Endothelial cell of umbilical vein (primary cell): ENCODE results near the gene TOLLIP. TPM values are rescaled to one million over a fixed set of nuclear protein-coding genes. Genes with fewer than 3 reads are reported as not detected.

Experiments
- BruUV-seq: library from RNA; stranded (reverse); fragments of 400-500 nt; replicated peaks from 2 replicates; lab custom pipeline; 2021; lab: Mats Ljungman, UMichigan
- CTCF ChIA-PET: fragments of 300-600, 350-600 bp; sonication (Branson Sonifier 250); formaldehyde crosslinking; loops from one replicate; lab custom pipeline; 2021; ENCODE audit warnings: antibody characterized with exemption, inconsistent platforms; lab: Charles Lee
- POLR2A ChIA-PET: fragments of 300-600, 350-600 bp; sonication (Branson Sonifier 250); formaldehyde crosslinking; loops from one replicate; lab custom pipeline; 2021; ENCODE audit warnings: antibody characterized with exemption, inconsistent platforms; lab: Charles Lee
- DNase-seq: peaks from one replicate; pipeline ENCODE4 v3.0.0-alpha.2; 2011; ENCODE audit warnings: low read depth, low spot score
- FAIRE-seq: peaks from 2 replicates; lab custom pipeline; 2011; peaks lifted over from hg19 to GRCh38; lab: Jason Lieb, UNC
- H2AFZ ChIP-seq: 2 replicates; pipeline ENCODE4 v1.6.0; 2012; ENCODE audit warnings: low read depth, low read length, control low read depth, inconsistent platforms
- H3K27ac ChIP-seq: 2 replicates; pipeline ENCODE4 v1.5.1; 2011; ENCODE audit warnings: low read depth, mild to moderate bottlenecking, control low read depth, low read length, moderate library complexity; ENCODE audit not compliant: insufficient read depth
- H3K27me3 ChIP-seq, 2 experiments: 2 replicates each; pipeline versions ENCODE4 v1.6.0 to v1.6.1; 2011; ENCODE audit warnings: low read length in 2 of 2, mixed read lengths in 1 of 2; ENCODE audit not compliant: control insufficient read depth in 2 of 2, insufficient read depth in 2 of 2
- H3K36me3 ChIP-seq, 2 experiments: 2 replicates in 1 of 2; 3 replicates in 1 of 2; pipeline ENCODE4 v1.5.1; 2011; ENCODE audit warnings: low read length in 2 of 2, mild to moderate bottlenecking in 1 of 2, moderate library complexity in 1 of 2; ENCODE audit not compliant: control insufficient read depth in 2 of 2, insufficient read depth in 2 of 2; ENCODE audit errors: extremely low read depth in 1 of 2
- H3K4me1 ChIP-seq: 3 replicates; pipeline ENCODE4 v1.5.1; 2011; ENCODE audit warnings: mild to moderate bottlenecking, low read length; ENCODE audit not compliant: control insufficient read depth, insufficient read depth; ENCODE audit errors: extremely low read depth
- H3K4me2 ChIP-seq: 2 replicates; pipeline ENCODE4 v1.6.1; 2011; ENCODE audit warnings: low read length, control low read depth, mixed read lengths; ENCODE audit not compliant: insufficient read depth
- H3K4me3 ChIP-seq, 3 experiments: fragments of 200-600 bp in 1 of 3; sonication (generic), shearing (Covaris generic) in 1 of 3; replicated peaks in 1 of 3; 2 replicates each; pipeline ENCODE4 v1.5.1; 2011 to 2016; ENCODE audit warnings: control low read depth in 3 of 3, low read length in 3 of 3, mild to moderate bottlenecking in 2 of 3, inconsistent platforms in 1 of 3, low read depth in 1 of 3, moderate library complexity in 1 of 3; ENCODE audit not compliant: insufficient read depth in 1 of 3
- H3K79me2 ChIP-seq: 2 replicates; pipeline ENCODE4 v1.6.0; 2012; ENCODE audit warnings: low read length, inconsistent platforms; ENCODE audit not compliant: control insufficient read depth, insufficient read depth
- H3K9ac ChIP-seq: replicated peaks from 2 replicates; pipeline ENCODE3; 2011; ENCODE audit warnings: low read length, control low read depth; ENCODE audit not compliant: insufficient read depth; ENCODE audit errors: extremely low read depth
- H3K9me1 ChIP-seq: replicated peaks from 3 replicates; pipeline ENCODE4 v1.6.0; 2011; ENCODE audit warnings: mild to moderate bottlenecking, low read length; ENCODE audit not compliant: control insufficient read depth, insufficient read depth; ENCODE audit errors: extremely low read depth
- H3K9me3 ChIP-seq: replicated peaks from 2 replicates; pipeline ENCODE4 v1.5.1; 2012; ENCODE audit warnings: low read length, inconsistent platforms; ENCODE audit not compliant: control insufficient read depth, insufficient read depth
- H4K20me1 ChIP-seq: replicated peaks from 2 replicates; pipeline ENCODE3; 2011; ENCODE audit warnings: mild to moderate bottlenecking, low read length; ENCODE audit not compliant: control insufficient read depth, insufficient read depth; ENCODE audit errors: extremely low read depth
- EZH2 ChIP-seq: IDR thresholded peaks from 2 replicates; pipeline ENCODE4 v1.6.1; 2012; ENCODE audit warnings: borderline replicate concordance, low read depth, mild to moderate bottlenecking, moderate library complexity, low read length, inconsistent platforms; ENCODE audit not compliant: severe bottlenecking
- FOS ChIP-seq: IDR thresholded peaks from 2 replicates; pipeline ENCODE4 v1.6.1; 2011; ENCODE audit warnings: mild to moderate bottlenecking, low read length, moderate library complexity, borderline replicate concordance; ENCODE audit not compliant: insufficient read depth
- GATA2 ChIP-seq: IDR thresholded peaks from 2 replicates; pipeline ENCODE4 v1.7.0; 2011; ENCODE audit warnings: low read depth, mild to moderate bottlenecking, moderate library complexity, mixed read lengths, low read length; ENCODE audit not compliant: insufficient read length, insufficient read depth
- JUN ChIP-seq: IDR thresholded peaks from 2 replicates; pipeline ENCODE4 v1.6.1; 2011; ENCODE audit warnings: borderline replicate concordance, low read depth; ENCODE audit not compliant: insufficient read length, insufficient read depth
- MYC ChIP-seq: IDR thresholded peaks from one replicate; pipeline ENCODE4 v1.6.1; 2011; ENCODE audit warnings: mild to moderate bottlenecking, low read depth, low read length
- POLR2A ChIP-seq: IDR thresholded peaks from 2 replicates; pipeline ENCODE4 v1.6.1; 2012; ENCODE audit warnings: low read depth, mild to moderate bottlenecking, control low read depth, low read length
- POLR2AphosphoS5 ChIP-seq: IDR thresholded peaks from 2 replicates; pipeline ENCODE4 v1.6.1; 2012; ENCODE audit warnings: low read depth, mild to moderate bottlenecking, control low read depth, low read length, moderate library complexity; ENCODE audit not compliant: insufficient read depth
- dilution Hi-C: fragments of 300-500 bp; cut with MboI; formaldehyde crosslinking; loops from one replicate; pipeline ENCODE4 v1.15.0; 2019; ENCODE audit warnings: low sequenced_read_pairs; ENCODE audit not compliant: extremely low pct_ligation_motif_present
- intact Hi-C: fragments of 100-400 bp; cut with micrococcal nuclease; formaldehyde crosslinking; loops from one replicate; pipeline ENCODE4 v1.10.0; 2022
- polyA plus RNA-seq, 4 experiments: library from polyadenylated mRNA; depleted of rRNA in 3 of 4; stranded (reverse) in 3 of 4; unstranded in 1 of 4; fragments of >200 nt; gene quantifications; 2 replicates each; pipeline versions ENCODE4 v1.2.1 to v1.2.3, GENCODE V29; 2011 to 2012; ENCODE audit warnings: missing spikeins in 1 of 4
- total RNA-seq: library from RNA; stranded (reverse); gene quantifications from 2 replicates; pipeline ENCODE4 v1.2.3, GENCODE V29; 2021
- TF ChIP-seq, protein P1 (sequence below): IDR thresholded peaks from 2 replicates; pipeline ENCODE4 v1.6.1; 2011; ENCODE audit not compliant: insufficient read depth, insufficient read length
- TF ChIP-seq, protein P2 (sequence below), 2 donors: IDR thresholded peaks; 1 replicate in 1 of 2; 2 replicates in 1 of 2; pipeline ENCODE4 v1.5.1; 2011; ENCODE audit warnings: low read length in 2 of 2, mild to moderate bottlenecking in 2 of 2, moderate library complexity in 2 of 2, control low read depth in 1 of 2, inconsistent platforms in 1 of 2, low read depth in 1 of 2; ENCODE audit not compliant: insufficient read depth in 1 of 2; ENCODE audit errors: extremely low read depth in 1 of 2

Gene TOLLIP
- total and polyA plus RNA-seq, 2 donors (not counting 3 experiments of a cell fraction or from before 2014, with no cell fraction given), result 49.6 to 64.8 TPM

DNA sequence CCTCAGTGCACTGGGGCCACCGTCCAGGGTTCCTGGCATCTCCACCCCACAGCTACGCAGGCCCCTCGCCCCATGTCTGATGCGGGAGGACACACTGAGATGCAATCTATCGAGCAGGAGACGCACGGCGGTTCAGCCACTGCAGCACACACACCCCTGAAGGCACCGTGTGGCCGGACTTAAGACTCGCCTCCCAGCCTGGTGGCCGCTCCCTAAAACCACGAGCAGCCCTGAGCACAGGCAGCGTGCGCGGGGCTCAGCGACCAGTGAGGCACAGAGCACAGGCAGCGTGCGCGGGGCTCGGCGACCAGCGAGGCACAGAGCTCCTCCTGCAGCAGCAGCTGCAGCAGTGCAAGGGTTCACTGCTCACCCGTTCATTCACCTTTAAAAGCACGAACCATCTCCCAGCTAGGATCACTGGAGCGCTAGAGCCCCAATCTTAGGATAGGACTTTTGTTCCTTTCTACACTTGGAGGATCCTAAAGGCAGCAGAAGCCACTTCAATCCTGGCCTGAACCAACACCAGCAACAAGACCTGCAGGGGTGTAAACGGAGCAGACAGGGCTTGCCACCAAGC, 31.4 kb downstream of the TOLLIP start:
- no peak for DNase-seq
- ChIA-PET CTCF (no interaction called here), POLR2A (no interaction called here)
- dilution Hi-C loops, result no loop called here
- no TSS peak for BruUV-seq
- Histone ChIP-seq H3K4me3 (no peak overlapping the region), H3K9ac (no peak overlapping the region), H3K9me1 (no peaks in the 10 kb centered on the region), H3K4me2 (no peak overlapping the region), H3K4me1 (peaks cover 6% of the 10 kb centered on the region), H4K20me1 (no peaks in the 10 kb centered on the region), H3K27me3 (no peaks in the 10 kb centered on the region), H3K27ac (no peak overlapping the region), H3K36me3 (peaks cover 0 to 34% of the 10 kb centered on the region in 2 experiments), H3K9me3 (no peaks in the 10 kb centered on the region), H2AFZ (no peak overlapping the region), H3K79me2 (no peaks in the 10 kb centered on the region)
- TF ChIP-seq EZH2, result no peak
- TF ChIP-seq MYC, result no peak
- TF ChIP-seq GATA2, result no peak
- no peak for TF ChIP-seq POLR2AphosphoS5
- no peak for TF ChIP-seq POLR2A
- TF ChIP-seq, protein P1, sequence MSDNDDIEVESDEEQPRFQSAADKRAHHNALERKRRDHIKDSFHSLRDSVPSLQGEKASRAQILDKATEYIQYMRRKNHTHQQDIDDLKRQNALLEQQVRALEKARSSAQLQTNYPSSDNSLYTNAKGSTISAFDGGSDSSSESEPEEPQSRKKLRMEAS, result no peak
- intact Hi-C loops, result no loop called here
- FAIRE-seq, result no peak

DNA sequence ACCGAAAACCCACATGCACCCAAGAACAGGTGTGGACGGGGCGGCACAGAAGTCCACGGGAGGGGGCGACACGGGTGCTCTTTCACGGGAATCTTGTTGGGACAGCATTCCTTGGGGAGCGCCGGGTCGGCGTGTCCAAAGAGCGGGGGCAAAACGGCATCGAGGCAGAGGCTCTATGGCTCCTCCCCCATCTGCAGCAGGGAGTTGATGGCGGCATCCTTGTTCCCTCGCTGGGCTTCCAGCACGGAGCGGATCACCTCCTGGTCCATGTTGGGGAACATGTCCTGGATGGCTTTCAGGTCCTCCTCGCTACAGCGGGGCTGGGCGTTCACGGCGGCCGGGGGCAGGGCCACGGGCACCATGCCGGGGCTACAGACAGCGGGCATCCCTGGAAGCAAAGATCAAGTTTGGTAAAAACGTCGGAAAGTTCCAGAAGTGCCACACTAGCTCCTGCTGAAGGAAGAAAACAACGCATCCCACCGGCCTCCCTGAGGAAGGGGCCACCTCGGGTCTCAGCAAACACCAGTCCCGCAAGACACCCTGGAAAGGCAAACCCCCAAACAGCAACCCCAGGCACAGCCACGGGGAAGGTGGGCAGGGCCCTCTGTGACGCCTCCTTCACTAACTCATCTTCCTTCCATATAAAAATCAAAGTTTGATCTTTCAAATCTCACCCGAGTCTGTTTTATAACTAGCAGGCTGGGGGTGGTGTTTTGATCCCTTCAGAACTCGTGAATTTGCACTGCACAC, 32.4 kb downstream of the TOLLIP start:
- FAIRE-seq (no peak), DNase-seq (no peak)
- no peak for TF ChIP-seq POLR2AphosphoS5
- TF ChIP-seq EZH2, result no peak
- TF ChIP-seq POLR2A, result no peak
- TF ChIP-seq, protein P2, sequence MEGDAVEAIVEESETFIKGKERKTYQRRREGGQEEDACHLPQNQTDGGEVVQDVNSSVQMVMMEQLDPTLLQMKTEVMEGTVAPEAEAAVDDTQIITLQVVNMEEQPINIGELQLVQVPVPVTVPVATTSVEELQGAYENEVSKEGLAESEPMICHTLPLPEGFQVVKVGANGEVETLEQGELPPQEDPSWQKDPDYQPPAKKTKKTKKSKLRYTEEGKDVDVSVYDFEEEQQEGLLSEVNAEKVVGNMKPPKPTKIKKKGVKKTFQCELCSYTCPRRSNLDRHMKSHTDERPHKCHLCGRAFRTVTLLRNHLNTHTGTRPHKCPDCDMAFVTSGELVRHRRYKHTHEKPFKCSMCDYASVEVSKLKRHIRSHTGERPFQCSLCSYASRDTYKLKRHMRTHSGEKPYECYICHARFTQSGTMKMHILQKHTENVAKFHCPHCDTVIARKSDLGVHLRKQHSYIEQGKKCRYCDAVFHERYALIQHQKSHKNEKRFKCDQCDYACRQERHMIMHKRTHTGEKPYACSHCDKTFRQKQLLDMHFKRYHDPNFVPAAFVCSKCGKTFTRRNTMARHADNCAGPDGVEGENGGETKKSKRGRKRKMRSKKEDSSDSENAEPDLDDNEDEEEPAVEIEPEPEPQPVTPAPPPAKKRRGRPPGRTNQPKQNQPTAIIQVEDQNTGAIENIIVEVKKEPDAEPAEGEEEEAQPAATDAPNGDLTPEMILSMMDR (IDR thresholded peaks at IDR 0.05; ENCODE audit: extremely low read depth in 1 of 2, insufficient read depth in 1 of 2, low read depth in 1 of 2, low read length in 2 of 2), result no peak
- TF ChIP-seq, protein P1, result no peak
- TF ChIP-seq MYC, result no peak
- no peak for TF ChIP-seq JUN
- TF ChIP-seq FOS, result no peak
- dilution Hi-C loops (no loop called here), intact Hi-C loops (no loop called here)
- Histone ChIP-seq H4K20me1 (no peaks in the 10 kb centered on the region), H3K27ac (no peak overlapping the region), H3K27me3 (no peaks in the 10 kb centered on the region), H3K4me2 (no peak overlapping the region), H3K9ac (no peak overlapping the region), H3K36me3 (peaks cover 0 to 33% of the 10 kb centered on the region in 2 experiments), H3K9me1 (no peaks in the 10 kb centered on the region), H3K4me1 (peaks cover 4% of the 10 kb centered on the region), H2AFZ (no peak overlapping the region), H3K9me3 (no peaks in the 10 kb centered on the region), H3K4me3 (no peak overlapping the region), H3K79me2 (no peaks in the 10 kb centered on the region)
- CTCF ChIA-PET, result no interaction called here
- POLR2A ChIA-PET, result no interaction called here
- BruUV-seq, result no TSS peak
